Astrocyte (in vitro differentiated cells and primary cell): ENCODE data around the gene ZNF526. TPM values are rescaled to one million over a fixed set of nuclear protein-coding genes. Genes with fewer than 3 reads are reported as not detected.

Experiments
- DNase-seq: peaks from one replicate; pipeline ENCODE4 v3.0.0-alpha.2; 2010; ENCODE audit warnings: low read depth
- FAIRE-seq: peaks from 2 replicates; lab custom pipeline; 2011; peaks lifted over from hg19 to GRCh38; lab: Jason Lieb, UNC
- H2AFZ ChIP-seq: 2 replicates; pipeline ENCODE4 v1.6.0; 2012; ENCODE audit warnings: low read depth, low read length, inconsistent platforms
- H3K27ac ChIP-seq: 2 replicates; pipeline ENCODE4 v1.5.1; 2011; ENCODE audit warnings: low read depth, low read length, inconsistent platforms
- H3K27me3 ChIP-seq: 2 replicates; pipeline ENCODE4 v1.6.0; 2011; ENCODE audit warnings: low read length, inconsistent platforms; ENCODE audit not compliant: insufficient read depth
- H3K36me3 ChIP-seq: 2 replicates; pipeline ENCODE4 v1.5.1; 2011; ENCODE audit warnings: low read length, inconsistent platforms; ENCODE audit not compliant: insufficient read depth
- H3K4me1 ChIP-seq: 2 replicates; pipeline ENCODE4 v1.5.1; 2011; ENCODE audit warnings: low read length, inconsistent platforms; ENCODE audit not compliant: insufficient read depth
- H3K4me2 ChIP-seq: 2 replicates; pipeline ENCODE4 v1.6.0; 2012; ENCODE audit warnings: low read length, inconsistent platforms
- H3K4me3 ChIP-seq: 2 replicates; pipeline ENCODE4 v1.5.1; 2011; ENCODE audit warnings: low read depth, mild to moderate bottlenecking, low read length, inconsistent platforms; ENCODE audit not compliant: insufficient read depth
- H3K79me2 ChIP-seq: 2 replicates; pipeline ENCODE4 v1.6.0; 2012; ENCODE audit warnings: mild to moderate bottlenecking, low read length, inconsistent platforms; ENCODE audit not compliant: insufficient read depth
- H3K9ac ChIP-seq: 2 replicates; pipeline ENCODE4 v1.6.0; 2012; ENCODE audit warnings: mild to moderate bottlenecking, low read length, inconsistent platforms
- H3K9me3 ChIP-seq: 2 replicates; pipeline ENCODE4 v1.5.1; 2012; ENCODE audit warnings: low read depth, mild to moderate bottlenecking, low read length, inconsistent platforms; ENCODE audit not compliant: insufficient read depth
- H4K20me1 ChIP-seq: 2 replicates; pipeline ENCODE4 v1.6.0; 2012; ENCODE audit warnings: low read length, inconsistent platforms; ENCODE audit not compliant: insufficient read depth
- H3K27ac Mint-ChIP-seq: one replicate; pipeline ENCODE4 v1.8.0; 2021; ENCODE audit warnings: mild to moderate bottlenecking, mixed read lengths; ENCODE audit not compliant: unreplicated experiment
- H3K27me3 Mint-ChIP-seq: one replicate; pipeline ENCODE4 v1.8.0; 2021; ENCODE audit warnings: low read depth, mixed read lengths; ENCODE audit not compliant: unreplicated experiment
- H3K36me3 Mint-ChIP-seq: one replicate; pipeline ENCODE4 v1.8.0; 2021; ENCODE audit warnings: low read depth, mixed read lengths; ENCODE audit not compliant: unreplicated experiment
- H3K4me1 Mint-ChIP-seq: one replicate; pipeline ENCODE4 v1.8.0; 2021; ENCODE audit warnings: low read depth, mixed read lengths; ENCODE audit not compliant: unreplicated experiment
- H3K4me3 Mint-ChIP-seq: one replicate; pipeline ENCODE4 v1.8.0; 2021; ENCODE audit warnings: mild to moderate bottlenecking, moderate library complexity, mixed read lengths; ENCODE audit not compliant: unreplicated experiment
- H3K9me3 Mint-ChIP-seq: one replicate; pipeline ENCODE4 v1.8.0; 2021; ENCODE audit warnings: mild to moderate bottlenecking, mixed read lengths; ENCODE audit not compliant: unreplicated experiment
- CTCF ChIP-seq: IDR thresholded peaks from 2 replicates; pipeline ENCODE4 v1.5.1; 2011; ENCODE audit warnings: low read depth, mild to moderate bottlenecking, inconsistent platforms, low read length, moderate library complexity; ENCODE audit not compliant: insufficient read depth
- EZH2 ChIP-seq: IDR thresholded peaks from 2 replicates; pipeline ENCODE4 v1.6.1; 2012; ENCODE audit warnings: mild to moderate bottlenecking, low read length, inconsistent platforms; ENCODE audit not compliant: insufficient read depth
- total RNA-seq: library from RNA; stranded (reverse); gene quantifications from 2 replicates; pipeline ENCODE4 v1.2.1, GENCODE V29; 2021

Gene ZNF526
- total RNA-seq, 1 donor from 2014 or later = 20.2 TPM

- peak overlapping the region; percentile 22 for H3K9ac ChIP-seq
- H2AFZ ChIP-seq = no peak overlapping the region
- Mint-ChIP-seq H3K27ac (peak overlapping the region; percentile 91), H3K27me3 (no peaks in the 10 kb centered on the region), H3K9me3 (no peaks in the 10 kb centered on the region), H3K4me3 (peak overlapping the region; percentile 71), H3K4me1 (peaks cover 27% of the 10 kb centered on the region), H3K36me3 (peaks cover 44% of the 10 kb centered on the region)
- TF ChIP-seq EZH2 (no peak), CTCF (no peak)
- peaks cover 36% of the 10 kb centered on the region for H3K4me1 ChIP-seq
- no peaks in the 10 kb centered on the region for H3K27me3 ChIP-seq
- H3K4me2 ChIP-seq = peak overlapping the region; percentile 71
- H3K4me3 ChIP-seq = peak overlapping the region; percentile 6
- peaks cover 11% of the 10 kb centered on the region for H3K36me3 ChIP-seq
- peak overlapping the region; percentile 82 for H3K27ac ChIP-seq
- DNase-seq (peak; percentile 56), FAIRE-seq (no peak)
- peaks cover 13% of the 10 kb centered on the region for H4K20me1 ChIP-seq
- H3K9me3 ChIP-seq = no peaks in the 10 kb centered on the region
- H3K79me2 ChIP-seq = peaks cover 21% of the 10 kb centered on the region
Observed at GRCh38 chr19:42206871-42207755, 13.0 kb upstream of the ZNF526 start.

DNA sequence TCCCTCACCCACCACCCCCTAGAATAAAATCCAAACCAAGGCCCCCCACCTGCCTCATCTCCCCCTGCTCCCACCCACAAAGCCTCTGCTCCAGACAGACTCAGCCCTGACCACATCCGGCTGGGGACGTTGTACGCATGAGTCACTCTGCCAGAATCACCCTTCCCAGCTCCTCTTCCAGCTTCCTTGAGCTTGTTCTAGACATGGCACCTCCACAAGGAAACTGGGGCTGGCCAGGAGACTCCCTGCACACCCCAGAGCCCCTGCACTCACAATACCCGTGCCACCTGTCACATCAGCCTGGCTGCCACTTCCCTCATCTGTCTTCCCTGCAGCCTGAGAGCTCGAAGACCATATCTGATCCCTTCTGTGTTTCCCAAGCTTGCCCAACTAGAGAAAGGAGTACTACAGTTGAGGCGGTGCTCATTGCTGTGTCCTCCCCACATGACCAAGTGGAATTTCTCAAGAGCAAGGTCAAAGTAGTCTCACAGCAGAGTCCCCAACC, 12.3 kb upstream of the ZNF526 start:
- H3K9ac ChIP-seq = no peak overlapping the region
- peaks cover 36% of the 10 kb centered on the region for H3K4me1 ChIP-seq
- Mint-ChIP-seq H3K4me3 (peak overlapping the region; percentile 71), H3K36me3 (peaks cover 38% of the 10 kb centered on the region), H3K9me3 (no peaks in the 10 kb centered on the region), H3K27me3 (no peaks in the 10 kb centered on the region), H3K4me1 (peaks cover 25% of the 10 kb centered on the region), H3K27ac (peak overlapping the region; percentile 87)
- H3K9me3 ChIP-seq = no peaks in the 10 kb centered on the region
- no peak for FAIRE-seq
- H3K27me3 ChIP-seq = no peaks in the 10 kb centered on the region
- peak overlapping the region; percentile 71 for H3K4me2 ChIP-seq
- H2AFZ ChIP-seq = no peak overlapping the region
- no peak for TF ChIP-seq EZH2
- TF ChIP-seq CTCF = no peak
- no peak overlapping the region for H3K4me3 ChIP-seq
- peaks cover 20% of the 10 kb centered on the region for H3K79me2 ChIP-seq
- H4K20me1 ChIP-seq = peaks cover 9% of the 10 kb centered on the region
- DNase-seq = peak; percentile 84
- H3K36me3 ChIP-seq = peaks cover 8% of the 10 kb centered on the region
- peak overlapping the region; percentile 82 for H3K27ac ChIP-seq
